Endodermal cell (in vitro differentiated cells): ENCODE measurements around the gene SPATA32. TPM values are rescaled to one million over a fixed set of nuclear protein-coding genes. Genes with fewer than 3 reads are reported as not detected.
A peak's percentile ranks its signal among the peaks of the same experiment; 100 is the strongest.

Experiments used
- DNase-seq: peaks from one replicate; pipeline ENCODE4 v3.0.0-alpha.2; 2017
- H3K27ac ChIP-seq: 2 replicates; pipeline ENCODE4 v1.5.1; 2013; ENCODE audit warnings: mild to moderate bottlenecking, low read depth, low read length, moderate library complexity
- H3K27me3 ChIP-seq: 2 replicates; pipeline ENCODE4 v1.6.1; 2013; ENCODE audit warnings: mild to moderate bottlenecking, low read length, moderate library complexity; ENCODE audit not compliant: insufficient read depth, control insufficient read depth, poor library complexity, severe bottlenecking
- H3K36me3 ChIP-seq: 2 replicates; pipeline ENCODE4 v1.7.0; 2013; ENCODE audit warnings: mild to moderate bottlenecking, low read length, moderate library complexity; ENCODE audit not compliant: control insufficient read depth, insufficient read depth
- H3K4me1 ChIP-seq: one replicate; pipeline ENCODE4 v1.7.0; 2013; ENCODE audit warnings: low read length; ENCODE audit not compliant: control insufficient read depth, insufficient read depth
- H3K4me3 ChIP-seq: 2 replicates; pipeline ENCODE4 v1.5.1; 2013; ENCODE audit warnings: mild to moderate bottlenecking, low read length, moderate library complexity
- H3K9ac ChIP-seq: 2 replicates; pipeline ENCODE4 v1.6.1; 2013; ENCODE audit warnings: mild to moderate bottlenecking, low read length, moderate library complexity; ENCODE audit not compliant: poor library complexity, severe bottlenecking; ENCODE audit errors: extremely low read depth
- H3K9me3 ChIP-seq: 2 replicates; pipeline ENCODE4 v1.6.1; 2013; ENCODE audit warnings: mild to moderate bottlenecking, low read length, moderate library complexity; ENCODE audit not compliant: control insufficient read depth
- H3K27ac Mint-ChIP-seq: 2 replicates; pipeline ENCODE4 v1.8.0; 2020; ENCODE audit warnings: mixed read lengths
- H3K27me3 Mint-ChIP-seq: 2 replicates; pipeline ENCODE4 v1.8.0; 2021; ENCODE audit warnings: mild to moderate bottlenecking, mixed read lengths; ENCODE audit not compliant: insufficient read depth
- H3K36me3 Mint-ChIP-seq: 2 replicates; pipeline ENCODE4 v1.8.0; 2020; ENCODE audit warnings: low read depth, mixed read lengths
- H3K4me1 Mint-ChIP-seq: 2 replicates; pipeline ENCODE4 v1.8.0; 2020; ENCODE audit warnings: mixed read lengths
- H3K4me3 Mint-ChIP-seq: 2 replicates; pipeline ENCODE4 v1.8.0; 2020; ENCODE audit warnings: mild to moderate bottlenecking, moderate library complexity, mixed read lengths
- H3K9me3 Mint-ChIP-seq: 2 replicates; pipeline ENCODE4 v1.8.0; 2020; ENCODE audit warnings: mild to moderate bottlenecking, mixed read lengths
- WGBS, 2 experiments: methylation state at CpG; one replicate each; pipeline versions ENCODE4 v1.1.5 to v1.1.7; 2013; ENCODE audit warnings: missing lambda C conversion rate in 2 of 2, mixed read lengths in 1 of 2; ENCODE audit not compliant: insufficient coverage in 1 of 2, insufficient read length in 1 of 2; 5-methylcytosine and 5-hydroxymethylcytosine counted together
- total RNA-seq, 2 donors: library from RNA; stranded (reverse); fragmentation: NEBNext Ultra II Directional in 1 of 2; extraction: Animal tissue kit (Norgen Biotek cat#: 25700) in 1 of 2; gene quantifications; 2 replicates in 1 of 2; 3 replicates in 1 of 2; pipeline ENCODE4 v1.2.1, GENCODE V29; 2021
- TF ChIP-seq, protein P1 (sequence below): fragments of 200-600 bp; sonication (generic); conservative IDR thresholded peaks from 2 replicates; pipeline ENCODE4 v1.5.0; 2021; ENCODE audit warnings: antibody characterized with exemption, mild to moderate bottlenecking

The SPATA32 gene
- total RNA-seq, 2 donors from 2014 or later, result 0.18 TPM; not detected in 1

DNA sequence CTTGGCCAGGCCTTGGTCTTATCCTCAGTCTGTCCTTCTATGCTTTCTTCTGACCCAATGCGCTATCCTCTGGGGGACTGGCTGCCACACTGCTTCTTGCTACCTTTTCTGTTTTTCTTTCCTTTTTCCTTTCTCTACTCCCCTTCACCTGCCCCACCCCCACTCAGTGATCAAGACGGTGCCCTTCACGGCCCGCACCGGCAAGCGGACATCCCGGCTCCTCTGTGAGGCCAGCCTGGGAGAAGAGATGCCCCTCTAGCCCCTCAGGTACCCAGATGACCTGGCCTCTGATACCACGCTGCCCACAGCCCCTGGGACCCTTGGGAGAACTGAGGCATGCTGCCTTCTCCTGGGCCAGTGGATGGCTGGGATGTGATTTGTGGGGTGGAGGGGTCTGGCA lies 15.6 kb downstream of the SPATA32 start:
- Histone ChIP-seq H3K4me3 (peak overlapping the region; percentile 88), H3K27me3 (peaks cover under 1% of the 10 kb centered on the region), H3K9ac (no peak overlapping the region), H3K9me3 (no peaks in the 10 kb centered on the region), H3K27ac (no peak overlapping the region), H3K4me1 (peaks cover 3% of the 10 kb centered on the region), H3K36me3 (peaks cover 4% of the 10 kb centered on the region)
- DNase-seq, result no peak
- Mint-ChIP-seq H3K27me3 (peaks cover 30% of the 10 kb centered on the region), H3K4me1 (peaks cover 13% of the 10 kb centered on the region), H3K27ac (no peak overlapping the region), H3K4me3 (peak overlapping the region; percentile 79), H3K9me3 (no peaks in the 10 kb centered on the region), H3K36me3 (peaks cover 9% of the 10 kb centered on the region)
- 81 to 86% methylated on average over 7 to 8 of the region's 8 CpGs for WGBS, 2 experiments
- TF ChIP-seq, protein P1, sequence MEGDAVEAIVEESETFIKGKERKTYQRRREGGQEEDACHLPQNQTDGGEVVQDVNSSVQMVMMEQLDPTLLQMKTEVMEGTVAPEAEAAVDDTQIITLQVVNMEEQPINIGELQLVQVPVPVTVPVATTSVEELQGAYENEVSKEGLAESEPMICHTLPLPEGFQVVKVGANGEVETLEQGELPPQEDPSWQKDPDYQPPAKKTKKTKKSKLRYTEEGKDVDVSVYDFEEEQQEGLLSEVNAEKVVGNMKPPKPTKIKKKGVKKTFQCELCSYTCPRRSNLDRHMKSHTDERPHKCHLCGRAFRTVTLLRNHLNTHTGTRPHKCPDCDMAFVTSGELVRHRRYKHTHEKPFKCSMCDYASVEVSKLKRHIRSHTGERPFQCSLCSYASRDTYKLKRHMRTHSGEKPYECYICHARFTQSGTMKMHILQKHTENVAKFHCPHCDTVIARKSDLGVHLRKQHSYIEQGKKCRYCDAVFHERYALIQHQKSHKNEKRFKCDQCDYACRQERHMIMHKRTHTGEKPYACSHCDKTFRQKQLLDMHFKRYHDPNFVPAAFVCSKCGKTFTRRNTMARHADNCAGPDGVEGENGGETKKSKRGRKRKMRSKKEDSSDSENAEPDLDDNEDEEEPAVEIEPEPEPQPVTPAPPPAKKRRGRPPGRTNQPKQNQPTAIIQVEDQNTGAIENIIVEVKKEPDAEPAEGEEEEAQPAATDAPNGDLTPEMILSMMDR, result no peak

DNA sequence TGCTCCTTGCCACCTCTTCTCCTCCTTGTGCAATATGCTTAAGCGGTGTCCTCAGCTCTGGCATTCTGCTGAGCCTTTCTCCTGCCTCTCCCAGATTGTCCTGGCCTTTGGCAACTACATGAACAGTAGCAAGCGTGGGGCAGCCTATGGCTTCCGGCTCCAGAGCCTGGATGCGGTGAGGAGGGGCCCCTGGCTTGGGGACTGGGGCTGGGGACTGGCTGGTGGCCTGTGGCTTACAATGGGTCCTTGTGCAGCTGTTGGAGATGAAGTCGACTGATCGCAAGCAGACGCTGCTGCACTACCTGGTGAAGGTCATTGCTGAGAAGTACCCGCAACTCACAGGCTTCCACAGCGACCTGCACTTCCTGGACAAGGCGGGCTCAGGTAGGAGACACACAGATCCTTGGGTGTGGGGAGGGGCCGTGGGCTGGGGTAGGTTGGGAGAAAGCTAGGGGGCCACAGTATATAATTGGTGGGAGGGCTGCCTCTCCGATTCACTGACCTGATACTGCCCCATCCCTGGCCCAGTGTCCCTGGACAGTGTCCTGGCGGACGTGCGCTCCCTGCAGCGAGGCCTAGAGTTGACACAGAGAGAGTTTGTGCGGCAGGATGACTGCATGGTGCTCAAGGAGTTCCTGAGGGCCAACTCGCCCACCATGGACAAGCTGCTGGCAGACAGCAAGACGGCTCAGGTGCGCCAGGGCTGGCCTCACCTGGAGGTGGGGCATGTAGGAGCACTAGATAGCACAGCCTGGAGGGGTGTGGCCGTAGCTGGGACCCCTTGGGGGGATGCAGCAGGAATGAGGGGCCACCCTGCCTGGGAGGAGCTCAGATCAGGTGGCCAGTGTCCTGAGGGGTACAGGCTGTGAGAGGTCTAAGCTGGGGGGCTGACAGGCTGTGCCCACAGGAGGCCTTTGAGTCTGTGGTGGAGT lies 16.9 kb downstream of the SPATA32 start:
- WGBS, 2 experiments, result 95 to 98% methylated on average over 14 to 21 of the region's 21 CpGs
- Histone ChIP-seq H3K36me3 (peaks cover under 1% of the 10 kb centered on the region), H3K9ac (no peak overlapping the region), H3K4me1 (peaks cover 3% of the 10 kb centered on the region), H3K27me3 (peaks cover 12% of the 10 kb centered on the region), H3K4me3 (no peak overlapping the region), H3K9me3 (no peaks in the 10 kb centered on the region), H3K27ac (no peak overlapping the region)
- Mint-ChIP-seq H3K36me3 (peaks cover 6% of the 10 kb centered on the region), H3K27ac (no peak overlapping the region), H3K9me3 (no peaks in the 10 kb centered on the region), H3K4me3 (no peak overlapping the region), H3K4me1 (peaks cover 17% of the 10 kb centered on the region), H3K27me3 (peaks cover 43% of the 10 kb centered on the region)
- no peak for DNase-seq
- TF ChIP-seq, protein P1, result no peak

DNA sequence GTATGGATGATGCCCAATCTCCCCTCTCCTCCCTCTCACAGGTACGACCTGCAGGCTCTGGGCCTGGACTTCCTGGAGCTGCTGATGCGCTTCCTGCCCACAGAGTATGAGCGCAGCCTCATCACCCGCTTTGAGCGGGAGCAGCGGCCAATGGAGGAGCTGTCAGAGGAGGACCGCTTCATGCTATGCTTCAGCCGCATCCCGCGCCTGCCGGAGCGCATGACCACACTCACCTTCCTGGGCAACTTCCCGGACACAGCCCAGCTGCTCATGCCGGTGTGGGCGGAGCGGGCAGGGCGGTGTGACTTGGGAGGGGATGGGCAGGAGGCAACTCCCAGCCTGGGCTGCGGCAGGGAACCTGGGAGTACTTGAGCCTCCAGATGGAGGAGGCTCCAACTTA lies 18.1 kb downstream of the SPATA32 start:
- no peak for DNase-seq
- Mint-ChIP-seq H3K4me3 (no peak overlapping the region), H3K27me3 (peaks cover 55% of the 10 kb centered on the region), H3K27ac (no peak overlapping the region), H3K36me3 (no peaks in the 10 kb centered on the region), H3K9me3 (no peaks in the 10 kb centered on the region), H3K4me1 (peaks cover 13% of the 10 kb centered on the region)
- H3K4me3 ChIP-seq, result no peak overlapping the region
- H3K9ac ChIP-seq, result no peak overlapping the region
- H3K9me3 ChIP-seq, result no peaks in the 10 kb centered on the region
- WGBS, 2 experiments, result 94 to 100% methylated on average over 6 to 18 of the region's 18 CpGs
- H3K36me3 ChIP-seq, result no peaks in the 10 kb centered on the region
- TF ChIP-seq, protein P1, result no peak
- peaks cover 22% of the 10 kb centered on the region for H3K27me3 ChIP-seq
- no peak overlapping the region for H3K27ac ChIP-seq
- peaks cover 2% of the 10 kb centered on the region for H3K4me1 ChIP-seq
